K562 (cell line): ENCODE results near the gene PRDM15. TPM values are rescaled to one million over a fixed set of nuclear protein-coding genes. Genes with fewer than 3 reads are reported as not detected.

Experiments
- ATAC-seq: fragments of 200-7000 bp; cut with Tn5 transposase; 3 replicates; pipeline ENCODE4 v1.9.1; 2020; ENCODE audit warnings: moderate library complexity
- BruUV-seq: library from RNA; stranded (reverse); fragments of 400-500 nt; replicated peaks from 2 replicates; lab custom pipeline; 2021; lab: Mats Ljungman, UMichigan
- CTCF ChIA-PET: fragments of 300-600 bp; formaldehyde crosslinking; extraction: SDS; loops from one replicate; lab custom pipeline; 2021; ENCODE audit warnings: low intra/inter-chr PET ratio; lab: Yijun Ruan, JAX
- POLR2A ChIA-PET: fragments of 300-600, 350-650 bp; sonication (Branson Sonifier 250); formaldehyde crosslinking; extraction: SDS; loops from one replicate; lab custom pipeline; 2021; ENCODE audit warnings: antibody characterized with exemption, inconsistent platforms; lab: Yijun Ruan, JAX
- DNase-seq, 4 experiments: peaks; one replicate each; pipeline versions ENCODE4 v3.0.0 to v3.0.0-alpha.2; 2011 to 2018; ENCODE audit warnings: low spot score in 3 of 4, mixed read lengths in 3 of 4; ENCODE audit errors: extremely low read depth in 1 of 4
- FAIRE-seq: peaks from 2 replicates; lab custom pipeline; 2011; peaks lifted over from hg19 to GRCh38; lab: Jason Lieb, UNC
- H2AFZ ChIP-seq: 2 replicates; pipeline ENCODE4 v1.6.0; 2011; ENCODE audit warnings: low read depth, low read length, control low read depth, inconsistent platforms
- H3K27ac ChIP-seq: fragments of 200-600 bp; 3 replicates; pipeline ENCODE4 v1.8.0; 2011; ENCODE audit warnings: low read depth, mild to moderate bottlenecking, control low read depth, inconsistent platforms, low read length, moderate library complexity, mixed read lengths; ENCODE audit errors: extremely low read depth
- H3K27me3 ChIP-seq, 2 experiments: fragments of 300-600 bp in 1 of 2; 2 replicates in 1 of 2; 3 replicates in 1 of 2; pipeline versions ENCODE4 v1.6.0 to v1.8.0; 2011; ENCODE audit warnings: inconsistent platforms in 2 of 2, low read length in 2 of 2, mild to moderate bottlenecking in 1 of 2, mixed read lengths in 1 of 2, moderate library complexity in 1 of 2; ENCODE audit not compliant: control insufficient read depth in 2 of 2, insufficient read depth in 2 of 2
- H3K36me3 ChIP-seq: fragments of 300-600 bp; 3 replicates; pipeline ENCODE4 v1.8.0; 2011; ENCODE audit warnings: mild to moderate bottlenecking, low read length, inconsistent platforms; ENCODE audit not compliant: control insufficient read depth, insufficient read depth
- H3K4me1 ChIP-seq, 2 experiments: fragments of 200-600 bp in 1 of 2; replicated peaks in 1 of 2; 2 replicates in 1 of 2; 3 replicates in 1 of 2; pipeline versions ENCODE4 v1.5.1 to v1.8.0; 2011; ENCODE audit warnings: inconsistent platforms in 2 of 2, low read length in 2 of 2, mild to moderate bottlenecking in 1 of 2, mixed read lengths in 1 of 2, moderate library complexity in 1 of 2; ENCODE audit not compliant: control insufficient read depth in 2 of 2, insufficient read depth in 2 of 2
- H3K4me2 ChIP-seq: 2 replicates; pipeline ENCODE4 v1.6.1; 2011; ENCODE audit warnings: low read length, control low read depth, inconsistent platforms, mixed read lengths; ENCODE audit not compliant: insufficient read depth
- H3K4me3 ChIP-seq: fragments of 200-600 bp; sonication (generic), shearing (Covaris generic); 2 replicates; pipeline ENCODE4 v1.5.1; 2016; ENCODE audit warnings: control low read depth, inconsistent platforms
- H3K79me2 ChIP-seq: fragments of 200-600 bp; 3 replicates; pipeline ENCODE4 v1.8.0; 2011; ENCODE audit warnings: low read length, inconsistent platforms; ENCODE audit not compliant: control insufficient read depth, insufficient read depth
- H3K9ac ChIP-seq, 2 experiments: 2 replicates each; pipeline versions ENCODE4 v1.6.0 to v1.6.1; 2011; ENCODE audit warnings: low read depth in 2 of 2, low read length in 2 of 2, control low read depth in 1 of 2, inconsistent platforms in 1 of 2, mild to moderate bottlenecking in 1 of 2, mixed read lengths in 1 of 2; ENCODE audit not compliant: insufficient read depth in 1 of 2
- H3K9me1 ChIP-seq: one replicate; pipeline ENCODE4 v1.6.0; 2011; ENCODE audit warnings: inconsistent platforms, mild to moderate bottlenecking, low read length, moderate library complexity; ENCODE audit not compliant: control insufficient read depth, insufficient read depth
- H3K9me3 ChIP-seq: replicated peaks from 2 replicates; pipeline ENCODE4 v1.5.1; 2011; ENCODE audit warnings: low read depth, low read length, inconsistent platforms; ENCODE audit not compliant: control insufficient read depth, insufficient read depth
- H4K20me1 ChIP-seq: replicated peaks from 2 replicates; pipeline ENCODE4 v1.6.1; 2011; ENCODE audit warnings: low read length, inconsistent platforms, mixed read lengths; ENCODE audit not compliant: control insufficient read depth, insufficient read depth
- BHLHE40 ChIP-seq: IDR thresholded peaks from 2 replicates; pipeline ENCODE4 v1.6.1; 2011; ENCODE audit warnings: low read length, improper control_type of control experiment
- HSF4 ChIP-seq: fragments of 250-450 bp; sonication (Bioruptor Pico); IDR thresholded peaks from 2 replicates; pipeline ENCODE4 v2.1.2; 2022; ENCODE audit warnings: mild to moderate bottlenecking, moderate library complexity, borderline replicate concordance
- SRSF1 ChIP-seq: fragments of 200-400 bp; formaldehyde crosslinking; IDR thresholded peaks from 2 replicates; pipeline ENCODE4 v1.6.1; 2017; ENCODE audit warnings: mild to moderate bottlenecking, low read depth, low read length, moderate library complexity
- ZNF217 ChIP-seq: sonication (generic); formaldehyde crosslinking; IDR thresholded peaks from 2 replicates; pipeline ENCODE4 v1.8.0; 2022; ENCODE audit warnings: mild to moderate bottlenecking, missing genetic modification reagents
- ZNF395 ChIP-seq: fragments of 200-800 bp; sonication (Bioruptor generic); IDR thresholded peaks from 2 replicates; pipeline ENCODE4 v1.6.1; 2017; ENCODE audit warnings: missing genetic modification characterization, missing compliant biosample characterization
- WGBS: fragments of 100-300 bp; shearing (Covaris generic); methylation state at CpG from one replicate; pipeline ENCODE4 v1.1.6; 2016; ENCODE audit warnings: low coverage, mixed read lengths; ENCODE audit not compliant: insufficient coverage; ENCODE audit errors: missing lambda C conversion rate; 5-methylcytosine and 5-hydroxymethylcytosine counted together
- in situ Hi-C: fragments of 300-500 bp; cut with MboI; formaldehyde crosslinking; loops from 4 replicates; pipeline ENCODE4 v1.15.0; 2018; ENCODE audit warnings: inconsistent platforms, mixed read lengths
- intact Hi-C: fragments of 100-400 bp; cut with micrococcal nuclease; formaldehyde crosslinking; loops from 2 replicates; pipeline ENCODE4 v1.14.2; 2022
- polyA plus RNA-seq, 8 experiments: library from polyadenylated mRNA; depleted of rRNA in 4 of 8; stranded (reverse) in 5 of 8; unstranded in 3 of 8; fragments of >200 nt; fragmentation: Nextera tagmentation in 2 of 8; fragmentation: Illumina TruSeq in 1 of 8; extraction: Ambion mirVana in 2 of 8; extraction: Trizol in 1 of 8; gene quantifications; 2 replicates each; pipeline versions ENCODE4 v1.2.1 to v1.2.3, GENCODE V29; 2011 to 2014; ENCODE audit warnings: inconsistent platforms in 1 of 8, missing spikeins in 1 of 8
- total RNA-seq, 7 experiments: library from RNA; depleted of rRNA in 6 of 7; stranded (reverse); fragments of >200 nt in 6 of 7; fragmentation: Illumina TruSeq in 2 of 7; extraction: Trizol in 2 of 7; gene quantifications; 2 replicates each; pipeline versions ENCODE4 v1.2.1 to v1.2.3, GENCODE V29; 2011 to 2021; ENCODE audit warnings: low replicate concordance in 1 of 7
- TF ChIP-seq, protein P1 (sequence below): fragments of 250-450 bp; sonication (Bioruptor Pico); IDR thresholded peaks from 2 replicates; pipeline ENCODE4 v1.6.1; 2021; ENCODE audit warnings: mild to moderate bottlenecking
- TF ChIP-seq, protein P2 (sequence below): fragments of 450-650 bp; IDR thresholded peaks from 2 replicates; pipeline ENCODE4 v1.7.1; 2018; ENCODE audit warnings: mild to moderate bottlenecking, low read depth; ENCODE audit not compliant: partially characterized antibody

PRDM15 gene
- total and polyA plus RNA-seq, 9 of the 15 experiments (the other 6 are each of a cell fraction or from before 2014, with no cell fraction given): 0.93 to 9.2 (median 6.2) TPM

DNA sequence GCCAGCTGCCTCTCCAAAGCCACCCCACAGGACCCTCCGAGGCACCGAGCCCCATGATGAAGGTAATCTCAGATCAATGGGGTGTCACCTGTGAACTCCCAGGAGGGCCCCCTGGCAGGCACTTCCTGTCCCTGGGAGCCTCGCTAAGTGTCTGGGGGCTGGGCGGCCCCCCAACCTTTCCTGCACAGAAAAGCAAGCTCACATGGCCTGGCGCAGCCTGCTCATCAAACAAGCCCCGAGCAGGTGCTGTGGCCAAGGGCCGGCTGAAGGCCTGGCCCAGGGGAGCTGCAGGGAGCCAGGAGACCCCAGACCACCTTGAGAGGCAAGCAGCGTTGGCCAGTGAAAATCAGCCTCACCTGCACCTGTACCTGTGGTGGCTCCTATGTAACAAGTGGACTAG lies 115.1 kb downstream of the PRDM15 start (continued):
- TF ChIP-seq HSF4 (CRISPR knock-in tag) (no peak), ZNF217 (no peak), ZNF395 (CRISPR knock-in tag) (no peak)

GRCh38 chr21:41763398-41763931 lies 115.7 kb downstream of the PRDM15 start:
- H3K9ac ChIP-seq: no peak overlapping the region
- H3K9me3 ChIP-seq: no peaks in the 10 kb centered on the region
- no peak overlapping the region for H3K4me2 ChIP-seq
- POLR2A ChIA-PET: interaction anchor here (3.2 kb wide), 1 partner anchor 13 kb away, joined by 13 read pairs; no protein-coding TSS in a partner anchor
- intact Hi-C loops: no loop called here
- 0 out of 2 replicates have a peak, but pooled peaks cover 5% of the 10 kb centered on the region for H4K20me1 ChIP-seq
- in situ Hi-C loops: no loop called here
- no peaks in the 10 kb centered on the region for H3K9me1 ChIP-seq
- no peak overlapping the region for H3K4me3 ChIP-seq
- DNase-seq: no peak
- no peaks in the 10 kb centered on the region; a peak in 1 of 5 replicates for H3K4me1 ChIP-seq
- BruUV-seq: no TSS peak
- 9% methylated on average over 17 of the region's 21 CpGs for WGBS
- CTCF ChIA-PET: no interaction called here
- TF ChIP-seq, protein P1, sequence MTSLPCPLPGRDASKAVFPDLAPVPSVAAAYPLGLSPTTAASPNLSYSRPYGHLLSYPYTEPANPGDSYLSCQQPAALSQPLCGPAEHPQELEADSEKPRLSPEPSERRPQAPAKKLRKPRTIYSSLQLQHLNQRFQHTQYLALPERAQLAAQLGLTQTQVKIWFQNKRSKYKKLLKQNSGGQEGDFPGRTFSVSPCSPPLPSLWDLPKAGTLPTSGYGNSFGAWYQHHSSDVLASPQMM: no peak
- TF ChIP-seq, protein P2, sequence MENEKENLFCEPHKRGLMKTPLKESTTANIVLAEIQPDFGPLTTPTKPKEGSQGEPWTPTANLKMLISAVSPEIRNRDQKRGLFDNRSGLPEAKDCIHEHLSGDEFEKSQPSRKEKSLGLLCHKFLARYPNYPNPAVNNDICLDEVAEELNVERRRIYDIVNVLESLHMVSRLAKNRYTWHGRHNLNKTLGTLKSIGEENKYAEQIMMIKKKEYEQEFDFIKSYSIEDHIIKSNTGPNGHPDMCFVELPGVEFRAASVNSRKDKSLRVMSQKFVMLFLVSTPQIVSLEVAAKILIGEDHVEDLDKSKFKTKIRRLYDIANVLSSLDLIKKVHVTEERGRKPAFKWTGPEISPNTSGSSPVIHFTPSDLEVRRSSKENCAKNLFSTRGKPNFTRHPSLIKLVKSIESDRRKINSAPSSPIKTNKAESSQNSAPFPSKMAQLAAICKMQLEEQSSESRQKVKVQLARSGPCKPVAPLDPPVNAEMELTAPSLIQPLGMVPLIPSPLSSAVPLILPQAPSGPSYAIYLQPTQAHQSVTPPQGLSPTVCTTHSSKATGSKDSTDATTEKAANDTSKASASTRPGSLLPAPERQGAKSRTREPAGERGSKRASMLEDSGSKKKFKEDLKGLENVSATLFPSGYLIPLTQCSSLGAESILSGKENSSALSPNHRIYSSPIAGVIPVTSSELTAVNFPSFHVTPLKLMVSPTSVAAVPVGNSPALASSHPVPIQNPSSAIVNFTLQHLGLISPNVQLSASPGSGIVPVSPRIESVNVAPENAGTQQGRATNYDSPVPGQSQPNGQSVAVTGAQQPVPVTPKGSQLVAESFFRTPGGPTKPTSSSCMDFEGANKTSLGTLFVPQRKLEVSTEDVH: no peak
- TF ChIP-seq BHLHE40: no peak
- TF ChIP-seq SRSF1: no peak
- TF ChIP-seq, all 486 proteins: peak for 0
- no peaks in the 10 kb centered on the region for H3K79me2 ChIP-seq
- ATAC-seq (no peak), FAIRE-seq (no peak)
- H3K27me3 ChIP-seq: peaks cover 50 to 80% of the 10 kb centered on the region in 2 experiments
- H2AFZ ChIP-seq: no peak overlapping the region
- no peaks in the 10 kb centered on the region for H3K36me3 ChIP-seq
- no peak overlapping the region for H3K27ac ChIP-seq
